NCI-H69 (cell line): ENCODE data around the gene RFX4.
A peak's percentile ranks its signal among the peaks of the same experiment; 100 is the strongest.

Experiments used
- DNase-seq: peaks from one replicate; lab custom pipeline; 2025; lab: John Stamatoyannopoulos, UW

The RFX4 gene

GRCh38 chr12:106582641-106583230 is at the start of gene RFX4:
RFX4 (plus strand) TSS chr12:106583004; CDS start chr12:106583321, 317 bp downstream.
- peak; percentile 67 for DNase-seq

GRCh38 chr12:106541201-106541600 is 41.6 kb upstream of the RFX4 start:
- no peak for DNase-seq

DNA sequence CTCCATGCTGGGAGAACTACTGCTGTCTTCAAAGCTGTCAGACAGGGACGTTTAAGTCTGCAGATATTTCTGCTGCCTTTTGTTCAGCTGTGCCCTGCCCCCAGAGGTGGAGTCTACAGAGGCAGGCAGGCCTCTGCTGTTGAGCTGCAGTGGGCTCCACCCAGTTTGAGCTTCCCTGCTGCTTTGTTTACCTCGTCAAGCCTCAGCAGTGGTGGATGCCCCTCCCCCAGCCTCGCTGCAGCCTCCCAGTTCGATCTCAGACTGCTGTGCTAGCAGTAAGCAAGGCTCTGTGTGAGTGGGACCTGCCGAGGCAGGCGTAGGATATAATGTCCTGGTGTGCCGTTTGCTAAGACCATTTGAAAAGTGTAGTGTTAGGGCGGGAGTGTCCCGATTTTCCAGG is 31.4 kb upstream of the RFX4 start:
- peak; percentile 85 for DNase-seq

DNA sequence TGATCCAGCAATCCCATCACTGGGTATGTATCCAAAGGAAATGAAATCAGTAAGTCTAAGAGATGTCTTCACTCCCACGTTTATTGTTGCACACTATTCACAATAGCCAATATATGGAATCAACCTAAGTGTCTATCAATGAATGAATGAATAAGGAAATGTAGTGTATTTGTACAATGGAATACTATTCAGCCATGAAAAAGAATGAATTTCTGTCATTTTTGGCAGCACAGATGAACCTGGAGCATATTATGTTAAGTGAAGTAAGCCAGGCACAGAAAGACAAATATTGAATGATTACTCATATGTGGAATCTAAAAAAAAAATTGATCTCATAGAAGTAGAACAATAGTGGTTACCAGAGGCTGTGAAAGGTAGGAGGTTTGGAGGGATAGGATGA is 30.6 kb upstream of the RFX4 start:
- no peak for DNase-seq

GRCh38 chr12:106564678-106565329 is 18.0 kb upstream of the RFX4 start:
- DNase-seq = no peak

DNA sequence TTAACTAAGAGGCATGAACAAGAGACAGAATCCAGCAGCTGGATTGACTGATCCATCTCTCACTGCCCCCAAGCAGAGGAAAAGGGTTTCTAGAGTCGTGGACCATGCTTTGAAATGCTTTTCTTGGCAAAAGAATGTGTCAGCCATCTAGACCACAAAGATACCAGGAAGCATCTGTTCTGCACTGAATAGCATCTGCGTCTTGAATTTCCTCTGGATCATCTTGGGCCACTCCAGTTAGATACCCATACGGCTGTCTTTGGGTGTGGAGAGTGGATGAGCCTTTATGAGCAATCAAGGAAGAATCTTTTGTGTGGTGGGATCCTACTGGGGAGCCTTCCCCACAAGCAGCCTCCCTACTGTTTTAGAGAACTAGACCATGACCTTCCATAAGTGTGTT is 16.0 kb upstream of the RFX4 start:
- no peak for DNase-seq

DNA sequence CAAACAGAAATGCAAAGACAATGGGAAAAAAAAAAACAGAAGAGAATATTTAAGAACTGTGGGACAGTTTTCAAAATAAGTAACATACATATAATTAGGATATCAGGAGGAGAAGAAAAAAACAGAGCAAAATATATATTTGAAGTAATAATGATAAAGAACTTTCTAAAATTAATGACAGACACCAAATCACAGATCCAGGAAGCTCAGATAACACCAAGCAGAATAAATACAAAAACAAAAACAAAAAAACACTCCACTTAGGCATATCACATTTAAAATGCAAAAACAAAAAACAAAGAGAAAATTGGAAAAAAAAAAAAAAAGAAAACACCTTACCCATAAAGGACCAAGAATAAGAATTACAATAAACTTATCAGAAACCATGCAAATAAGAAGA is 9.6 kb upstream of the RFX4 start:
- no peak for DNase-seq

DNA sequence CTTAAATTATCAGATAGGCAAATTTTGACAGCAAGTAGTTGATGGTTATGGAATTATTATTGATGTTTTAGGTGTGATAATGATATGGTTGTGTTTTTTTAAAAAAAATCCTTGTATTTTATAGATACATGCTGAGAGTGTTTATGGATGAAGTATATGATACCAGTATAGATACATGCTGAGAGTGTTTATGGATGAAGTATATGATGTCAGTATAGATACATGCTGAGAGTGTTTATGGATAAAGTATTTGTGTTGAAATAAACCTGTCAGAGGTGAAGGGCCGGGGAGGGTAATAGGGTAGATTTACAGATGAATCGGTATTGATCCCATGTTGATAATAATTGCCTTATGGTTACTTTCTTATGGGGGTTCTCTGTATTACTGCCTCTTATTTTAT is 6.0 kb upstream of the RFX4 start:
- no peak for DNase-seq

DNA sequence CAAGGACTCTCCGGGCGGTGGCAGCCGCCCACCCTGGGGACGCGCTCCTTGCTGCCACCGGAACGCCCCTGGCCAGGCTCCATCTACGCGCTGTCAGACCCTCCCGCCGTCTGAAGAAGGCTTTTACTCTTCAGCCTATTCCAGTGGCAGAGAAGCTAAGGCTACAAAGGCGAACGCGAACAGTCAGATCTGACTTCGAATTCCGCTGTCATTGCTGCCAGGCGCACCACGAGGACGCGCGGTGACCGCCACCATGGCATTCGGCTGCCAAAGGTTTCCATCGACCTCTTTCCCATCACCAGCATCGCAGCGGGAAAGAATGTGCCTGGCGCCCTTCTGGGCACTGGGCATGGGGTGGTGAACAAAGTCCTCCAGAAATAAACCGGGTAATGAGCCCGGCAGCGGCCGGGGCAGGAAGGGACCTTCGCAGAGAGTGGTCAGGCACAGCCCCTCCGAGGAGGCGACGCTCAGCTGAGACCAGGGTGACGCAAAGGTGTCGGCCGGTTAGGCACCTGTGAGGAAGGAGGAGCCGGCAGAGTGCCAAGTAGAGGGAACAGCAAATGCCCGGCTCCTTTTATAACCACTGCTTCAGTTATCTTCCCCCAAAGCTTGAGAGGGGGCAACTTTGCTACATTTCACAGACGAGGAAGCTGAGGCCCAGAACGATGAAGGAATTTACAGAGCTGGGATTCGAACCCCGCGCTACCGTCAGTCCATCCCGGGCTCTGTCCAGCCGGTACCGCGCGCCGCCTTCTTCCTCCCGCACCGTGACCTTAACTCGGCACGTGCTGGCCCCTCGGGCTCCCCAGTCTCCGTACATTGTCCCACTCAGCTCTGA is 1.9 kb upstream of the RFX4 start:
- no peak for DNase-seq

- peak; percentile 56 for DNase-seq
Observed at GRCh38 chr12:106581543-106582248, 1.1 kb upstream of the RFX4 start.

DNA sequence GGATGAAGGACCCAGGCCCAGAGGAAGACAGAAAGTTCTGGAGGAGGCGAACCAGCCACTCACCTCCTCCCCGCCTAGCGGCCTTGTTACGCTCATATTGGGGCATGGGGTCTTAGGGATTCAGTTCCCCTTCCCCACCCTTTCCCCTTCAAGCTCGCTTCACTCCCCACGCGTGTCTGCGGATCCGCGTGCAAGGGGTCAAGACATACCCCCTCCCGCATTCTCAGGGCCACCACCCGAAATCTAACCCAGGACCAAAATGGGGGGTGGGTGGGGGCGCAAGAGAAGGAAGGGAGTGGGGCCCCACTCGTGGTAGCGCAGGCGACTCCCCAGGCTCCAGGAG is 584 bp upstream of the RFX4 start:
- no peak for DNase-seq

GRCh38 chr12:106583242-106584103 is 669 bp downstream of the RFX4 start:
- peak; percentile 72 for DNase-seq

DNA sequence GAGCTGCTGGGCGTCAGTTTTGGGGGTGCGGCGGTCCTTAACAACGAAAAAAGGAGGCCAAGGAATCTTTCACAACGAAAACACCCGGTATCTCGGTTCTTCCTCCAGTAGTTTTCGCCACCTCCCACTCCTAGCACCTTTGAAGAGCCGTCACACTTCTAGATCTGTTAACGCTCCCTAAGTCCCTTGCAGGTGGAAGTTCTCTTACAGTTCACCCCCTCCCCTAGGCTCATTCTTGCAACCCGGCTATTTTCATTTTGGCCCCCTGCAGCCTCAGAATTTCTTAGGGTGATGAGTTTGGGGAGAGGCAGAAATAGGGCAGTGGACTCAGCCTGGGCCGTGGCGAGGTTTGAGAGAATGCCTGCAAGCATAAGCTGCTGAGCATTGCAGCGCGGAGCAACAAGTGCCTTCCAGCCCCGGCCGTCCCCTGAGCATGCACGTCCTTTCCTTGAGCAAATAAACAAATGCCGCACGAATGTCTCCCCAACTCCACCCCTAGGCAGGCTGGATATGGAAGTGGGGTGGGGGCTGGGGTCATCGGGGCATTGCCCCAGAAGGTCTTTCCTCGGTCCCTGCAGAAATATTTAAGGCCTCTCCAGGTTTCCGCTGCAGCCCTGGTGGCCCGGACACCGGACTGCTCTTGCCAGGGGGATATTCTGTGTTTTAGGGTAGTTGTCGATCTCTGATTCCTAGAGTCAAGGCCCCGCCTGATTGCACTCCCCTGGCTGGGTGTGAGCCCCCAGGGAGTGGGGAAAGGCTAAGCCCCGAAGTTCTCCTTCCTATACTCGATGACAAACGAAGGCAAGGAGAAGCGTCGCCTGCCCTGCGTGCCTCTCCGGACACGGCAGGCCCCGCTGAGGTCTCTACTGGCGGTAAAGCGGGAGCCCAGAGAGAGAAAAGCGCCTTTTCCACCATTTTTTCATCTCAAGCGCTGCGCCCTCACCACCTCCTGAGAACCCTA is 1.6 kb downstream of the RFX4 start:
- peak; percentile 23 for DNase-seq

DNA sequence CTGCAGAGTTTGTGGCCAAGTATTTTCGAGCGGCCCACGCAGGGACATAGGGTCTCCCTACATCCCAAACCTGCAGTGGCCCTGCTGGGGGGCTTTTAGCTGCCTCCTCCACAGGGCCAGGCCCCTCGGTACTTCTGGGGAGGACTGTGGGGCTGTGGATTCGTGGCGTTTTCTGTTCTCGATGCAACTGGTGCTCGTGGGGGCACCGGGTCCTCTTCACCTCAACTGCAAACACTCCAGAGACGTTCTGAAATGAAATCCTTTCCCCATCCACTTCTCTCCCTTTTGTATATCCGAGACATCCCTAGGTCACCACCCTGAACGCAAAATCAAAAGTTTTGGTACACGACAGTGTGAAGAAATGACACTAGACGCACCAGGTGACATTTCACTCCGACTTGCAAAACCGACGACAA is 2.3 kb downstream of the RFX4 start:
- no peak for DNase-seq

- DNase-seq = peak; percentile 77
Observed at GRCh38 chr12:106585521-106586277, 2.9 kb downstream of the RFX4 start.

DNA sequence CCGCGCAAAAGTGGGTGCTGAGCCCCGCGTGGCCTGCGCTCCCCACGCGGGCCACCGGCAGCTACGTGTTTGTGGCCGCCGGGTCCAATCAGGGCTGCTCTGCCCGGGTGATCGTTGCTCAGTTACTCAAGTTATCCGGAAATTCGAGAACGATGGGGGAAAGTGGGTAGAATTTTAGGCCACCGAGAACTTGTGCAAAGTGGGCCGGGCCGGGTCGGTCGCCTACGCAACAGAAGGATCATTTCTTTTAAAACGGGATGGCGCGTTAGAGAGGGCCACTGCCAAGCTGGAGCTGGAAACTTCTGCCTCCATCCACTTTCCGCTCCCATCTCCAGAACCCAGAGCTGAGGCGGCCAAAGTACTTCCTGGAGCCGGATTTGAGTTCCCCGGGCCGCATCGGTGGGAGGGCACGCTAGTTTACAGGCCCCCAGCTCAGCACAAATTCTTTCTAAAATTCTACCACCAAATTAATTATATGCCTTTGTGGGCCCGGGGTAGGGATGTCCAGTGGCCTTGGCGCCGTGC is 3.5 kb downstream of the RFX4 start:
- DNase-seq = peak; percentile 70

DNA sequence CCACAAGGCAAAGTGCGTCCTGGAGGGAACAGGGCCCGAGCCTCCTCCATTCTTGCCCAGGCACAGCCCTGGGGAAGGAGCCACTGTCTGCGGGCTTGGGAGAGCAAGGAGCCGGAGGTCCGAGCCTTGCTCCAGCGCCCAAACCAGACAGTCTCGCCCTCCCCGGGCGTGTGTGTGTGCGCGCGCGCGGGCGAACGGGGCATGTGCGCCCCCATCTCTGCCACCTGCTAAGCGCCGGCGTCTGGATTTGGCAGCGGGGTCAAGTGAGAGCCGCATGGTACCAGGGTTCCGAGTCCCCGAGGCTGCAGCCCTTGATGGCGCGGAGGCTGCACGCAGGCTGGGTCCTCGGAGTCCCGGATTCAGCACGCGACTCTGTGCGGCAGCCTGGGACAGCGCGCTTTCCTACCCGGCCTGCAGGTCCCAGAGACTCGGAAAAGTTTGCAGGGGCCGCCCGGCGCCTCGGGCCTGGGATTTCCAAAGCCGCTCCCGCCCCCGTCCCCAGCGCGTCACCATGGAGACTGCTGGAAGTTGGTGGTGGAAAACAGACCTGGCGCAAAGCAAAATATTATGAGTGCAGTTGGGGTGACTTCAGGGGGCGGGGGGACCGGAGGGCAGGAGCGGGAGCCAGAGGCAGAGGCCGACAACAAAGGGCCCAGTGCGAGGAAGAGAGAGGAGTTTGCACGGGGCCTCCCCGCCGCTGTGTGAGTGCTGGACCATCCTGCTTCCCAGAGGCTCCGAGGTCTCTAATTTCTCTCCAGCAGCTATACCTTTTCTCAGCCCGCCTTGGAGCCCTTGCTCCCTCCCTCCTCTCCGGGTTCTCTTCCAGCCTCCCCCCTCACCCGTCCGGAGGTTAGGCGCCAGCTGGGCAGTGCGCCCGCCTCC is 4.2 kb downstream of the RFX4 start:
- DNase-seq = peak; percentile 79

DNA sequence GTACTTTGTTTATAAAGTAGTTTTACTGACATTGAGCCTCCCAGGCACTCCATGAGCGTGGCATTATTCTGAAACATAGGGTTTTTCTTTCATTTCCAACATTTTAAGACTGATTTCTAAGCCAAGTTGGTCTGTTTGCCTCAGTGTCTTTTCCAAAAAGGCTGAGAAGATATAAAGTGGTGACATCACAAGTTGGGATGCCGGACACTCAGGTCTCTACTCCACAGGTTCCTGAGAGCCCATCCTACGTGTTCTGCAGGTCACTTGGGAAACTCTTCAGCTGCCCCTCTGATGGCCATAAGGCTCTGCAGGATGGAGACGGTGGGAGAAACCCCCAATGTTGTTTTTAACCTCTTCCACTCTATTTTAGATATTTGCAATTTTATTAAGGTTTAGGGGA is 6.0 kb downstream of the RFX4 start:
- no peak for DNase-seq
